Measurements from ENCODE around the gene SPAG16.

Gene SPAG16

GRCh38 chr2:214379227-214379626 lies 1095.0 kb downstream of the SPAG16 start:
- H4K8ac ChIP-seq (ENCODE audit: low read depth, low read length): no peak overlapping the region

GRCh38 chr2:214380681-214381080 lies 1096.4 kb downstream of the SPAG16 start:
- no peak overlapping the region for H3K4me3 ChIP-seq (ENCODE audit: low read length)
- H3K4ac ChIP-seq (ENCODE audit: low read depth, low read length): no peak overlapping the region
- H2AK5ac ChIP-seq (ENCODE audit: low read length): no peak overlapping the region
- no peak overlapping the region for H3K9ac ChIP-seq (ENCODE audit: low read length)
- H4K5ac ChIP-seq (ENCODE audit: low read length): no peak overlapping the region
- no CpG with 5 or more reads among the region's 5 CpGs for WGBS (ENCODE audit: extremely low coverage, insufficient coverage, low lambda C conversion rate)
- no peak for DNase-seq
- H3K27me3 ChIP-seq (ENCODE audit: insufficient read depth, low read length, poor library complexity): no peaks in the 10 kb centered on the region
- H3K27ac ChIP-seq (ENCODE audit: low read depth, low read length): no peak overlapping the region
- H2BK5ac ChIP-seq (ENCODE audit: low read length): no peak overlapping the region
- no peaks in the 10 kb centered on the region for H3K79me2 ChIP-seq (ENCODE audit: control insufficient read depth, insufficient read depth, low read length)
- no peaks in the 10 kb centered on the region for H3K79me1 ChIP-seq (ENCODE audit: low read length)
- no peak overlapping the region for H2BK120ac ChIP-seq (ENCODE audit: low read depth, low read length)
- no peak overlapping the region for H3K56ac ChIP-seq (ENCODE audit: low read length)
- no peak overlapping the region for H3K23ac ChIP-seq (ENCODE audit: low read length)
- no peak overlapping the region for H3K18ac ChIP-seq (ENCODE audit: low read length)
- H3K4me2 ChIP-seq (ENCODE audit: low read length): no peak overlapping the region
- no peaks in the 10 kb centered on the region for H3K4me1 ChIP-seq (ENCODE audit: control insufficient read depth, low read depth, low read length)
- H3K36me3 ChIP-seq (ENCODE audit: control insufficient read depth, insufficient read depth, low read length): no peaks in the 10 kb centered on the region
- H2BK15ac ChIP-seq (replicated peaks; ENCODE audit: low read depth): no peak overlapping the region
- H4K8ac ChIP-seq (ENCODE audit: low read depth, low read length): no peak overlapping the region

More at GRCh38 chr2:214379227-214379626, 1095.0 kb downstream of the SPAG16 start:
- H2AK5ac ChIP-seq (ENCODE audit: low read length): no peak overlapping the region
- no peak overlapping the region for H2BK15ac ChIP-seq (replicated peaks; ENCODE audit: low read depth)
- no peak overlapping the region for H3K27ac ChIP-seq (ENCODE audit: low read depth, low read length)
- H3K9ac ChIP-seq (ENCODE audit: low read length): no peak overlapping the region
- H2BK5ac ChIP-seq (ENCODE audit: low read length): no peak overlapping the region
- no peaks in the 10 kb centered on the region for H3K79me1 ChIP-seq (ENCODE audit: low read length)
- no CpG with 5 or more reads among the region's 1 CpG for WGBS (ENCODE audit: extremely low coverage, insufficient coverage, low lambda C conversion rate)
- H3K27me3 ChIP-seq (ENCODE audit: insufficient read depth, low read length, poor library complexity): no peaks in the 10 kb centered on the region
- H3K4ac ChIP-seq (ENCODE audit: low read depth, low read length): no peak overlapping the region
- no peak overlapping the region for H3K18ac ChIP-seq (ENCODE audit: low read length)
- H3K36me3 ChIP-seq (ENCODE audit: control insufficient read depth, insufficient read depth, low read length): no peaks in the 10 kb centered on the region
- DNase-seq: no peak
- H2BK120ac ChIP-seq (ENCODE audit: low read depth, low read length): no peak overlapping the region
- no peak overlapping the region for H3K4me3 ChIP-seq (ENCODE audit: low read length)
- H3K4me1 ChIP-seq (ENCODE audit: control insufficient read depth, low read depth, low read length): no peaks in the 10 kb centered on the region
- H4K5ac ChIP-seq (ENCODE audit: low read length): no peak overlapping the region
- no peak overlapping the region for H3K56ac ChIP-seq (ENCODE audit: low read length)
- no peaks in the 10 kb centered on the region for H3K79me2 ChIP-seq (ENCODE audit: control insufficient read depth, insufficient read depth, low read length)
- no peak overlapping the region for H3K23ac ChIP-seq (ENCODE audit: low read length)
- no peak overlapping the region for H3K4me2 ChIP-seq (ENCODE audit: low read length)

- no peak for DNase-seq
- no CpG with 5 or more reads among the region's 2 CpGs for whole genome bisulfite sequencing (ENCODE audit: extremely low coverage, insufficient coverage, low lambda C conversion rate)
- H3K9ac ChIP-seq (ENCODE audit: low read length): no peak overlapping the region
These were observed 1098.0 kb downstream of the SPAG16 start for GRCh38 chr2:214382229-214382628.

GRCh38 chr2:214386720-214387119 lies 1102.5 kb downstream of the SPAG16 start:
- Histone ChIP-seq H3K23ac (ENCODE audit: low read length) (no peak overlapping the region), H3K4me2 (ENCODE audit: low read length) (no peak overlapping the region)
- WGBS (ENCODE audit: extremely low coverage, insufficient coverage, low lambda C conversion rate): no CpG with 5 or more reads among the region's 2 CpGs

More at GRCh38 chr2:214382229-214382628, 1098.0 kb downstream of the SPAG16 start:
- no peak overlapping the region for H4K8ac ChIP-seq (ENCODE audit: low read depth, low read length)
- no peak overlapping the region for H2BK15ac ChIP-seq (replicated peaks; ENCODE audit: low read depth)
- H3K4me2 ChIP-seq (ENCODE audit: low read length): no peak overlapping the region
- no peak overlapping the region for H3K23ac ChIP-seq (ENCODE audit: low read length)
- no peak overlapping the region for H3K4me3 ChIP-seq (ENCODE audit: low read length)
- no peak overlapping the region for H3K56ac ChIP-seq (ENCODE audit: low read length)
- H3K18ac ChIP-seq (ENCODE audit: low read length): no peak overlapping the region
- no peaks in the 10 kb centered on the region for H3K79me1 ChIP-seq (ENCODE audit: low read length)
- H3K4ac ChIP-seq (ENCODE audit: low read depth, low read length): no peak overlapping the region
- no peaks in the 10 kb centered on the region for H3K4me1 ChIP-seq (ENCODE audit: control insufficient read depth, low read depth, low read length)
- H2BK5ac ChIP-seq (ENCODE audit: low read length): no peak overlapping the region
- no peak overlapping the region for H3K27ac ChIP-seq (ENCODE audit: low read depth, low read length)
- H2AK5ac ChIP-seq (ENCODE audit: low read length): no peak overlapping the region
- H3K79me2 ChIP-seq (ENCODE audit: control insufficient read depth, insufficient read depth, low read length): no peaks in the 10 kb centered on the region
- H2BK120ac ChIP-seq (ENCODE audit: low read depth, low read length): no peak overlapping the region
- H4K5ac ChIP-seq (ENCODE audit: low read length): no peak overlapping the region
- H3K27me3 ChIP-seq (ENCODE audit: insufficient read depth, low read length, poor library complexity): no peaks in the 10 kb centered on the region
- no peaks in the 10 kb centered on the region for H3K36me3 ChIP-seq (ENCODE audit: control insufficient read depth, insufficient read depth, low read length)

GRCh38 chr2:214389334-214389733 lies 1105.1 kb downstream of the SPAG16 start:
- H2AK5ac ChIP-seq (ENCODE audit: low read length): no peak overlapping the region

More at GRCh38 chr2:214386720-214387119, 1102.5 kb downstream of the SPAG16 start:
- no peak overlapping the region for H2BK15ac ChIP-seq (replicated peaks; ENCODE audit: low read depth)
- no peak for DNase-seq
- H3K79me2 ChIP-seq (ENCODE audit: control insufficient read depth, insufficient read depth, low read length): no peaks in the 10 kb centered on the region
- no peak overlapping the region for H4K5ac ChIP-seq (ENCODE audit: low read length)
- H3K4me1 ChIP-seq (ENCODE audit: control insufficient read depth, low read depth, low read length): no peaks in the 10 kb centered on the region
- no peaks in the 10 kb centered on the region for H3K36me3 ChIP-seq (ENCODE audit: control insufficient read depth, insufficient read depth, low read length)
- H3K56ac ChIP-seq (ENCODE audit: low read length): no peak overlapping the region
- no peaks in the 10 kb centered on the region for H3K27me3 ChIP-seq (ENCODE audit: insufficient read depth, low read length, poor library complexity)
- H4K8ac ChIP-seq (ENCODE audit: low read depth, low read length): no peak overlapping the region
- H3K4me3 ChIP-seq (ENCODE audit: low read length): no peak overlapping the region
- H3K9ac ChIP-seq (ENCODE audit: low read length): no peak overlapping the region
- no peak overlapping the region for H3K4ac ChIP-seq (ENCODE audit: low read depth, low read length)
- H2AK5ac ChIP-seq (ENCODE audit: low read length): no peak overlapping the region
- H3K27ac ChIP-seq (ENCODE audit: low read depth, low read length): no peak overlapping the region
- H3K79me1 ChIP-seq (ENCODE audit: low read length): no peaks in the 10 kb centered on the region
- no peak overlapping the region for H2BK120ac ChIP-seq (ENCODE audit: low read depth, low read length)
- H3K18ac ChIP-seq (ENCODE audit: low read length): no peak overlapping the region
- H2BK5ac ChIP-seq (ENCODE audit: low read length): no peak overlapping the region

GRCh38 chr2:214393796-214394195 lies 1109.5 kb downstream of the SPAG16 start:
- Histone ChIP-seq H3K9ac (ENCODE audit: low read length) (no peak overlapping the region), H2AK5ac (ENCODE audit: low read length) (no peak overlapping the region), H3K56ac (ENCODE audit: low read length) (no peak overlapping the region), H3K27me3 (ENCODE audit: insufficient read depth, low read length, poor library complexity) (no peaks in the 10 kb centered on the region), H3K4me1 (ENCODE audit: control insufficient read depth, low read depth, low read length) (no peaks in the 10 kb centered on the region), H3K23ac (ENCODE audit: low read length) (no peak overlapping the region), H2BK5ac (ENCODE audit: low read length) (no peak overlapping the region), H3K27ac (ENCODE audit: low read depth, low read length) (no peak overlapping the region), H3K79me1 (ENCODE audit: low read length) (no peaks in the 10 kb centered on the region), H3K79me2 (ENCODE audit: control insufficient read depth, insufficient read depth, low read length) (no peaks in the 10 kb centered on the region), H3K18ac (ENCODE audit: low read length) (no peak overlapping the region), H2BK120ac (ENCODE audit: low read depth, low read length) (no peak overlapping the region), H2BK15ac (replicated peaks; ENCODE audit: low read depth) (no peak overlapping the region), H4K8ac (ENCODE audit: low read depth, low read length) (no peak overlapping the region), H3K36me3 (ENCODE audit: control insufficient read depth, insufficient read depth, low read length) (no peaks in the 10 kb centered on the region), H3K4ac (ENCODE audit: low read depth, low read length) (no peak overlapping the region), H3K4me3 (ENCODE audit: low read length) (no peak overlapping the region), H4K5ac (ENCODE audit: low read length) (no peak overlapping the region), H3K4me2 (ENCODE audit: low read length) (no peak overlapping the region)
- no peak for DNase-seq

More at GRCh38 chr2:214389334-214389733, 1105.1 kb downstream of the SPAG16 start:
- Histone ChIP-seq H3K23ac (ENCODE audit: low read length) (no peak overlapping the region), H4K5ac (ENCODE audit: low read length) (no peak overlapping the region), H3K79me2 (ENCODE audit: control insufficient read depth, insufficient read depth, low read length) (no peaks in the 10 kb centered on the region), H3K18ac (ENCODE audit: low read length) (no peak overlapping the region), H3K27ac (ENCODE audit: low read depth, low read length) (no peak overlapping the region), H2BK120ac (ENCODE audit: low read depth, low read length) (no peak overlapping the region), H3K4me1 (ENCODE audit: control insufficient read depth, low read depth, low read length) (no peaks in the 10 kb centered on the region), H2BK5ac (ENCODE audit: low read length) (no peak overlapping the region), H3K4ac (ENCODE audit: low read depth, low read length) (no peak overlapping the region), H3K4me3 (ENCODE audit: low read length) (no peak overlapping the region), H3K9ac (ENCODE audit: low read length) (no peak overlapping the region), H4K8ac (ENCODE audit: low read depth, low read length) (no peak overlapping the region), H2BK15ac (replicated peaks; ENCODE audit: low read depth) (no peak overlapping the region), H3K79me1 (ENCODE audit: low read length) (no peaks in the 10 kb centered on the region), H3K56ac (ENCODE audit: low read length) (no peak overlapping the region), H3K36me3 (ENCODE audit: control insufficient read depth, insufficient read depth, low read length) (no peaks in the 10 kb centered on the region), H3K4me2 (ENCODE audit: low read length) (no peak overlapping the region), H3K27me3 (ENCODE audit: insufficient read depth, low read length, poor library complexity) (no peaks in the 10 kb centered on the region)
- DNase-seq: no peak
